ENCODE measurements around the gene PRCD. TPM values are rescaled to one million over a fixed set of nuclear protein-coding genes. Genes with fewer than 3 reads are reported as not detected.

The PRCD gene
- polyA plus RNA-seq, 1 of the 3 experiments (the other 2 are of a cell fraction), result 2.2 TPM

- no peaks in the 10 kb centered on the region for H3K9me2 ChIP-seq
- H3F3A ChIP-seq (replicated peaks; ENCODE audit: insufficient read depth), result peaks cover 6% of the 10 kb centered on the region
- DNase-seq, result peak; percentile 65
- ChIA-PET CTCF (interaction anchor here (0.6 to 14.5 kb wide), 14 partner anchors 8 to 145 kb away, joined by 3 to 319 read pairs (median 4); no protein-coding TSS in a partner anchor), POLR2A (interaction anchor here (1.0 to 2.0 kb wide), 4 partner anchors 8 to 134 kb away, joined by 3 to 10 read pairs (median 6); no protein-coding TSS in a partner anchor)
- peaks cover 0 to 22% of the 10 kb centered on the region in 2 experiments; a peak in 2 of 4 replicates for H3K4me1 ChIP-seq (ENCODE audit: control insufficient read depth in 1 of 2, insufficient read depth in 2 of 2, low read depth in 1 of 2, low read length in 1 of 2)
- H3K9me3 ChIP-seq, result no peaks in the 10 kb centered on the region
- no peak for TF ChIP-seq FOSL2 (IDR thresholded peaks at IDR 0.05; ENCODE audit: borderline replicate concordance, low read depth)
- no peak for TF ChIP-seq TCF12 (IDR thresholded peaks at IDR 0.05)
- peak in 1 of 2 experiments; percentile 22; a peak in 1 of 4 replicates for TF ChIP-seq EP300 (IDR thresholded peaks at IDR 0.05; ENCODE audit: borderline replicate concordance in 1 of 2, low read depth in 1 of 2, low read length in 1 of 2)
- no peak for TF ChIP-seq YY1 (IDR thresholded peaks at IDR 0.05; ENCODE audit: low read depth)
- no peak for TF ChIP-seq SIN3A (IDR thresholded peaks at IDR 0.05; ENCODE audit: borderline replicate concordance, low read depth, low read length)
- TF ChIP-seq, protein P1, sequence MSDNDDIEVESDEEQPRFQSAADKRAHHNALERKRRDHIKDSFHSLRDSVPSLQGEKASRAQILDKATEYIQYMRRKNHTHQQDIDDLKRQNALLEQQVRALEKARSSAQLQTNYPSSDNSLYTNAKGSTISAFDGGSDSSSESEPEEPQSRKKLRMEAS (IDR thresholded peaks at IDR 0.05; ENCODE audit: low read depth), result no peak
- peak; percentile 10 for TF ChIP-seq CHD2 (IDR thresholded peaks at IDR 0.05; ENCODE audit: low read length, partially characterized antibody)
- no peak for TF ChIP-seq RXRA (IDR thresholded peaks at IDR 0.05; ENCODE audit: borderline replicate concordance, low read depth)
- no peak for TF ChIP-seq EZH2phosphoT487 (IDR thresholded peaks at IDR 0.05; ENCODE audit: borderline replicate concordance, low read depth)
- no peak for TF ChIP-seq REST (IDR thresholded peaks at IDR 0.05; ENCODE audit: low read depth, low read length)
- TF ChIP-seq NRF1 (IDR thresholded peaks at IDR 0.05; ENCODE audit: low read depth, low read length), result no peak
- TF ChIP-seq, protein P2, sequence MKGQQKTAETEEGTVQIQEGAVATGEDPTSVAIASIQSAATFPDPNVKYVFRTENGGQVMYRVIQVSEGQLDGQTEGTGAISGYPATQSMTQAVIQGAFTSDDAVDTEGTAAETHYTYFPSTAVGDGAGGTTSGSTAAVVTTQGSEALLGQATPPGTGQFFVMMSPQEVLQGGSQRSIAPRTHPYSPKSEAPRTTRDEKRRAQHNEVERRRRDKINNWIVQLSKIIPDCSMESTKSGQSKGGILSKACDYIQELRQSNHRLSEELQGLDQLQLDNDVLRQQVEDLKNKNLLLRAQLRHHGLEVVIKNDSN (IDR thresholded peaks at IDR 0.05; ENCODE audit: borderline replicate concordance, low read depth), result no peak
- no peak for TF ChIP-seq POLR2AphosphoS5 (IDR thresholded peaks at IDR 0.05; ENCODE audit: low read depth, low read length)
- peak; percentile 71; the same call in 1 of the 2 replicates for TF ChIP-seq RCOR1 (IDR thresholded peaks at IDR 0.05; ENCODE audit: low read length)
- 84% methylated on average over 8 of the region's 8 CpGs for WGBS (ENCODE audit: low lambda C conversion rate)
- no peak overlapping the region for H3K9ac ChIP-seq
- H3K36me3 ChIP-seq (replicated peaks in 1 of 2; ENCODE audit: control insufficient read depth in 1 of 2, insufficient read depth in 2 of 2, low read length in 1 of 2), result no peaks in the 10 kb centered on the region
- peak overlapping the region in 1 of 2 experiments; percentile 72; a peak in 2 of 4 replicates for H3K27ac ChIP-seq (ENCODE audit: low read depth in 2 of 2, low read length in 1 of 2)
- H2AFZ ChIP-seq (ENCODE audit: low read depth), result no peak overlapping the region
- H3K27me3 ChIP-seq (ENCODE audit: insufficient read depth), result no peaks in the 10 kb centered on the region
- no peaks in the 10 kb centered on the region for H4K20me1 ChIP-seq (ENCODE audit: insufficient read depth)
- H3K79me2 ChIP-seq (ENCODE audit: insufficient read depth), result peaks cover 15% of the 10 kb centered on the region
- no peak overlapping the region for H3K4me2 ChIP-seq
- H3K4me3 ChIP-seq (ENCODE audit: low read depth in 2 of 2, low read length in 1 of 2), result no peak overlapping the region
Observed at GRCh38 chr17:76553178-76553908, 13.5 kb downstream of the PRCD start.

Data from SK-N-SH (cell line).